LHCN-M2 (cell line): ENCODE data around the gene ARHGAP10. TPM values are rescaled to one million over a fixed set of nuclear protein-coding genes. Genes with fewer than 3 reads are reported as not detected.
A peak's percentile ranks its signal among the peaks of the same experiment; 100 is the strongest.
"Not testable (repeated sequence)": the region's sequence is repeated elsewhere in the genome, so short reads cannot be mapped to it uniquely, and the experiment has no call there.

Source experiments
- DNase-seq: peaks from one replicate; pipeline ENCODE4 v3.0.0-alpha.2; 2012; ENCODE audit warnings: low read depth
- total RNA-seq: library from RNA; depleted of rRNA; stranded (reverse); fragments of >200 nt; gene quantifications from 2 replicates; pipeline ENCODE4 v1.2.3, GENCODE V29; 2014

The ARHGAP10 gene
- total RNA-seq, 1 experiment from 2014 or later: 28.9 TPM

GRCh38 chr4:147981305-147981704, 249.4 kb downstream of the ARHGAP10 start:
- peak; percentile 79 for DNase-seq

GRCh38 chr4:147984065-147984777, 252.3 kb downstream of the ARHGAP10 start:
- peak; percentile 49 for DNase-seq

DNA sequence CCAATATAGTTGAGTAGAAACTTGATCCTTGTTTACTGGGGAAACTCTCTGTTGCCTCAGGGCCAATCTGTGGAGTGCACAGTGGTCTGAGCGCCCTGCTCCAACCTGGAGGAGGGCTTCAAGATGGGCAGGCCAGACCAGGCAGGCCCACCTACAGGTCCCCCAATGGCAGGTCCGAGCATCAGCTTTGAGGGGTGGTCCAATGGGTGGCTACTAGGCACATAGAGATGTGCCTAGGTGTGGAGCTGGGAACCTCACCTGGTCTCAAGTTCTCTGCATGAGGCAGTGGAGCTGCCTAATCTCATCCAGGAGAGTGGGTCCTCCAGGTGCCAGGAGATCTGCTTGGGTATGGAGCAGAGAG, 252.9 kb downstream of the ARHGAP10 start:
- no peak for DNase-seq

DNA sequence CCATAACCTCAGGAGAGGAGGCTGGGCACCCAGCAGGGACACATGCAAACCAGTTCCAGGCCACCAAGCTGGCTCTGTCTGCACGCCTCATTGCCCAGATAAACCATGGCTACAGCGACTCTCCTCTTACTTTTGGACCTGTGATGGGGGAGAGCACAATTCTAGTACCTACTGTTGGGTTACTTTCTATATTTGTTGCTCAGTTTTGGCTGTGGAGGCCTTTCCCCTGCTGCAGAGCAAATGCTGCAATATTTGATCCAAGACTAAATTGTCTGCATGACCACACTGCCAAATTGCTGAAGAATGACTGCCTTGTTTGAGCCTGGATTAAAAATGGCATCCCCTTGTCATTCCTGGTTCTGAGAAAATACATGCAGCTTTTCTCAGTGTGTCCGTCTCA, 253.5 kb downstream of the ARHGAP10 start:
- DNase-seq: no peak

- no peak for DNase-seq
Measured at GRCh38 chr4:147987252-147987651, 255.4 kb downstream of the ARHGAP10 start.

DNA sequence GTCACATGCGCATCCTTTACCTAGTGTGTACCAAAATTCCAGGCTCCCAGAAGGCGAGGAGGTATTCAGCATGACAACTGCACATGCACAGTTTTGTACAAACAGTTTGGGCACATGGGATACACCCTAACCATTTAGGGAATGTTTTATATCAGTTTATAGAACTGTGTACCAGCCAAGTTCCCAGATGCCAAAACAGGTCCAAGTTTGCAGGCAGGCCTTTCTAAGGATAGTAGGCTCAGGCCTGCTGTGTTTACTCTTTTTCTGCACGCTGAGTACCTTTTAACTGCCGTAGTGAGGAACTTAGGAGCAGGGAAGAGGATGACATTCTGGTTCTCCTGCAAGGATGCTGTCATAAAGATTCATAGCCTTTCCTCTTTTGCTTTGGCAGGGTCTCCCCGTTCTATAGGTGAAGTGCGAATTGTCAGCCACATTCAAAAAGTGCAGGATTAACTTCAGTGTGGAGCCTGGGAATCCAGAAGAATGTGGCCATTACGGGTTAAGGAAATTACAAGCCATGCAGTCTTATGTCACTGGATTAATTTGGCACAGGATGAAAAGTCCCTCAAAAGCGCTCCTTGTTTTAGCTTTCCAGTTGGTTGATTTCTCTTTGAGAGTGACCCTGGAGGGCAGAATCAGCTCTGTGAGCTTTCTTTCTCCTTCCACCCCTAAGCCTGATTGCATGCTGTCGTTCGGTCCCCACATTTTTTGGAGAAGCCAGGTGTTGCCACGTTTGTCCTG, 259.8 kb downstream of the ARHGAP10 start:
- DNase-seq: no peak

- DNase-seq: peak; percentile 29
Measured at GRCh38 chr4:147994076-147994475, 262.2 kb downstream of the ARHGAP10 start.

DNA sequence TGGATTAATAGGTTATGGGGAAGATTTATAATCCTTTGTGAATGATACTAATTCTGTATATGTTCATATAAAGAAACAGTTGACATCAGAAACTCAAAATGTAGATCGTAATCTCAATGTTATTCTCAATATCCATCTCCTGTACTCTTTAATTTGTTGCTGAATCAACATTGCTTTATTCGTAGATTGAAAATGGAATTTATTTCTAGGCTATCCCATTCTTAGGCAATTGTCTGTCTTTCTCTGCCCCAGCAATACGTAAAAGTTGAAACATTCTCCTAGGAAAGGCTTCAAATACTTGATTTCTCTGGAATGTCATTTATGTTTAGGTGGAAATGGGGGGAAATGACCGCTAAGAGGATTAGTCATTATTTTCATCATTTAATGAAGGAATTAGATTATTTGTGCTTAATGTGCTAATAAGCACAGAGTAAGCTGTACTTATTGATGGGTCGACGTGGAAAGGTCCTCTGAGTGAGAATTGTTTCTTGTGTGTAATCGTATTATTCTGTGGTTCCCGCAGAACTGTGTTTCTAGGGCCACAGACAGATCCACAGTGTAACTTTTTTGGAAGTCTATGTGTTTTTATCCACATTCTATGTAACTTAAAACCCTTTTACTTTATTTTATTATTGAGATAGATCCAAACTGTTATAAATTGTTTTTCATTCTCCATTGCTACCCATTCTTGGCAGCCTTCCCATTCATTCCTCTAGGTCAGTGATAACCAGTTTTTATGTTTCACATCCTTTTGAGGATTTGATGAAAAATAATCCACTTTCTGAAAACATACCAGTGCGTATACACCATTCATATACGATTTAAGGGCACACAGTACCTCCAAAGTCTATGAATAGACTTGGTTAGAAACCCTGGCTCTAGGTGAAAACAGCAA, 262.9 kb downstream of the ARHGAP10 start:
- DNase-seq: no peak

DNA sequence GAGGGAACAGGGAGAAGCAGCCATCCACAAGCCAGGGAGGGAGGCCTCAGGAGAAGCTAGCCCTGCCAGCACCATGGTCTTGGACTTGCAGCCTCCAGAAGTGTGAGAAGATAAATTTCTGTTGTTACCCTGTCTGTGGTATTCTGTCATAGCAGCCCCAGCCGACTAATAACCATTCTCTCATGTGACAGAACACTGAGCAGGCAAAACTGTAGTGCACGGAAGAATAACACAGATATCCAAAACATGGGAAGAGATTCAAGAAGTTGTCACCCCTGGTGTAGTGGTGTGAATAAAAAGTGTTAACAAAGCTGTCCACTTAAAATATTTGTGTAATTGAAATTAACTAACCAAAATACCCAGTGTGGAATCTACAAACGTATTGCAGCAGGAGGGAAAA, 265.0 kb downstream of the ARHGAP10 start:
- DNase-seq: no peak

DNA sequence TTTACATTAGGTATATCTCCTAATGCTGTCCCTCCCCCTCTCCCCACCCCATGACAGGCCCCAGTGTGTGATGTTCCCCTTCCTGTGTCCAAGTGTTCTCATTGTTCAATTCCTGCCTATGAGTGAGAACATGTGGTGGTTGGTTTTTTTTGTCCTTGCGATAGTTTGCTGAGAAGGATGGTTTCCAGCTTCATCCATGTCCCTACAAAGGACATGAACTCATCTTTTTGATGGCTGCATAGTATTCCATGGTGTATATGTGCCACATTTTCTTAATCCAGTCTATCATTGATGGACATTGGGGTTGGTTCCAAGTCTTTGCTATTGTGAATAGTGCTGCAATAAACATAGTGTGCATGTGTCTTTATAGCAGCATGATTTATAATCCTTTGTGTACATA, 268.1 kb downstream of the ARHGAP10 start:
- DNase-seq: not testable (repeated sequence)

- DNase-seq: no peak
Measured at GRCh38 chr4:148004228-148004857, 272.5 kb downstream of the ARHGAP10 start.

- DNase-seq: no peak
Measured at GRCh38 chr4:148006001-148006400, 274.1 kb downstream of the ARHGAP10 start.

GRCh38 chr4:148007314-148007760, 275.4 kb downstream of the ARHGAP10 start:
- peak; percentile 94 for DNase-seq

GRCh38 chr4:148007792-148008191, 275.9 kb downstream of the ARHGAP10 start:
- DNase-seq: no peak

GRCh38 chr4:148015058-148015457, 283.2 kb downstream of the ARHGAP10 start:
- DNase-seq: no peak

DNA sequence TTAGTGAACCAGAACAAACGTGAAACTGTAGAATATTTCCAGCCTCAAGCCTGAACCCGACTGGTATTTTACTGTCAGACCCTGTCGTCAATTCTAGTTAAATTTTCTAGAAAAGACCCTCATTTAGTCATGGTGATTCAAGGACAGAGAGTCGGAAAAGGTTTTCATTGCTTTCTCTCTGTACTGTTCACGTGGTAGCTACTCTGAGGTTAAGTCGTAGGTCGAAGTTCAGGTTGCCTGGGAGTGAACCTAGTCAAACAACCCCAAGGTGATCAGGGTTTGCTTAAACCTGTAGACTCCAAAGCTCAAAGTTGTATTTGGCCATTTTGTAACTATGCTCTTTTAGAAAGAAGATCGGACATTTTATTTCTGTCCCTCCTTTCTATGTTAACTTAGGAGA, 283.6 kb downstream of the ARHGAP10 start:
- DNase-seq: no peak

GRCh38 chr4:148016063-148016637, 284.3 kb downstream of the ARHGAP10 start:
- DNase-seq: no peak

- DNase-seq: no peak
Measured at GRCh38 chr4:148017801-148018200, 285.9 kb downstream of the ARHGAP10 start.

GRCh38 chr4:148021686-148022085, 289.8 kb downstream of the ARHGAP10 start:
- no peak for DNase-seq

DNA sequence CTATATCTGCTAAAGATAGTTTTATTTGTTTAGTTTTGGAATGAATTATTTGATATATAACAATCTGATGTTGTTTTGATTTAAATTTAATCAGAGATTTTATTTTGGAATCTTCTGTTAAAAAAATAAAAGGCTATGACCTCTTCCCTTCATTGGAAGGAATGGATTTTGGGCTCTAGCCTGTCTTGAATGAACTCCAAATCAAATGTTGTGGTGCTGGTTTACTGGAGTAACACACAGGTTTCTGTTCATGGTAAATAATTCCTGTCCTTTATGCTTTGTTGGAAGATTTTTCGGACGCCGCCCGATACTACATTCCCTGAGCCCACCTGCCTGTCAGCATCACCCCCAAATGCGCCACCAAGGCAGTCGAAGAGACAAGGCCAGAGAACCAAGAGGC, 291.1 kb downstream of the ARHGAP10 start:
- DNase-seq: no peak

DNA sequence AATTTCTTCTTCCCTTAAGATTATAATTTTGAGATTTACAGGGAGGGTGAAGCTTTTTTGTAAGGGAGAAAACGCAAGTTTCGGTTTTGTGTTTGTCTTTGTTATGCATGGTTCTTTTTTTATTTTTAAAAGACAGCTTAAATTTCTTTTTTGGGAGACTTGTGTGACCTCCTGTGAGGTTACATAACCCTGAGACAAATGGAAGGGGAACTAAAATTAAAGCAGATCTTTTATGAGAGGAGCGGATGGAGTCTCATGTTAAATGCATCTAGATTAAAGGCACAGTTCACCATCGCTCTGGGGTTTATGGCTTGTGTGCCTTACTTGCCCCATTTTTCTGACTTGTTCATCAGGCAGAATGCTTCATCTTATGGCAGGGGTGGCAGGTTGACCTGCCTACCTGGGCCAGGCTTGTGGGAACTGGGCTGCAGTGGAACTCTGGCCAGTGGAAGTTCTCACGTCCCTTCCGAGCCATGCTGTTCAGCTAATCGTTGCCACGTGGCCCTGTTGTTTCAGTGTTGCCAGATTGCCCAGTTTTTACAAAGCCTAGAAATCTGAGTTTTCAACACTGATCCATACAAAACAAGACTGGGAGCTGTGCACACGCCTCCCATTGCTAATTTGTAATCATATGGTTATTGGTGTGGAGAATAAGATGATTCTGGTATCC, 291.8 kb downstream of the ARHGAP10 start:
- no peak for DNase-seq
